Suprapubic skin (tissue), 4 donors: ENCODE results near the gene CLEC4D. TPM values are rescaled to one million over a fixed set of nuclear protein-coding genes. Genes with fewer than 3 reads are reported as not detected.

Source experiments
- DNase-seq, 2 donors: peaks; one replicate each; pipeline ENCODE4 v3.0.0-alpha.2; 2019; ENCODE audit warnings: low spot score in 2 of 2
- H3K27ac ChIP-seq: fragments of 200-600 bp; sonication (generic); one replicate; pipeline ENCODE4 v1.5.1; 2019
- H3K27me3 ChIP-seq: fragments of 200-600 bp; sonication (generic); one replicate; pipeline ENCODE4 v1.5.1; 2019
- H3K36me3 ChIP-seq: fragments of 200-600 bp; sonication (generic); one replicate; pipeline ENCODE4 v1.5.1; 2019
- H3K4me1 ChIP-seq: fragments of 200-600 bp; sonication (generic); one replicate; pipeline ENCODE4 v1.5.1; 2019
- H3K4me3 ChIP-seq: fragments of 200-600 bp; sonication (generic); one replicate; pipeline ENCODE4 v1.5.1; 2019; ENCODE audit warnings: mild to moderate bottlenecking
- H3K9me3 ChIP-seq: fragments of 200-600 bp; sonication (generic); one replicate; pipeline ENCODE4 v1.5.1; 2019
- EP300 ChIP-seq: sonication (generic); formaldehyde crosslinking; IDR thresholded peaks from one replicate; pipeline ENCODE4 v1.6.1; 2017; ENCODE audit warnings: antibody characterized with exemption
- POLR2A ChIP-seq, 2 donors: fragments of 450-650 bp; IDR thresholded peaks; one replicate each; pipeline ENCODE4 v1.6.1; 2017; ENCODE audit warnings: antibody characterized with exemption in 2 of 2, mild to moderate bottlenecking in 2 of 2, moderate library complexity in 2 of 2
- POLR2AphosphoS5 ChIP-seq, 3 donors: sonication (generic); formaldehyde crosslinking; IDR thresholded peaks; one replicate each; pipeline ENCODE4 v1.6.1; 2017; ENCODE audit warnings: antibody characterized with exemption in 3 of 3
- WGBS: methylation state at CpG from one replicate; pipeline ENCODE4 v1.1.5; 2018; 5-methylcytosine and 5-hydroxymethylcytosine counted together
- total RNA-seq, 4 donors: library from RNA; depleted of rRNA; stranded (reverse); fragments of >200 nt; gene quantifications; one replicate each; pipeline ENCODE4 v1.1.0, GENCODE V29; 2016
- TF ChIP-seq, protein P1 (sequence below), 2 donors: fragments of 200-600 bp in 1 of 2; fragments of 450-650 bp in 1 of 2; sonication (generic) in 1 of 2; IDR thresholded peaks; one replicate each; pipeline ENCODE4 v1.5.1; 2016 to 2019; ENCODE audit warnings: antibody characterized with exemption in 2 of 2, mild to moderate bottlenecking in 1 of 2, moderate library complexity in 1 of 2

Gene CLEC4D
- total RNA-seq, 4 donors from 2014 or later: not detected

- Histone ChIP-seq H3K36me3 (no peaks in the 10 kb centered on the region), H3K4me1 (no peaks in the 10 kb centered on the region), H3K27me3 (no peaks in the 10 kb centered on the region), H3K9me3 (no peaks in the 10 kb centered on the region), H3K4me3 (no peak overlapping the region), H3K27ac (no peak overlapping the region)
- DNase-seq: no peak
- TF ChIP-seq, protein P1, sequence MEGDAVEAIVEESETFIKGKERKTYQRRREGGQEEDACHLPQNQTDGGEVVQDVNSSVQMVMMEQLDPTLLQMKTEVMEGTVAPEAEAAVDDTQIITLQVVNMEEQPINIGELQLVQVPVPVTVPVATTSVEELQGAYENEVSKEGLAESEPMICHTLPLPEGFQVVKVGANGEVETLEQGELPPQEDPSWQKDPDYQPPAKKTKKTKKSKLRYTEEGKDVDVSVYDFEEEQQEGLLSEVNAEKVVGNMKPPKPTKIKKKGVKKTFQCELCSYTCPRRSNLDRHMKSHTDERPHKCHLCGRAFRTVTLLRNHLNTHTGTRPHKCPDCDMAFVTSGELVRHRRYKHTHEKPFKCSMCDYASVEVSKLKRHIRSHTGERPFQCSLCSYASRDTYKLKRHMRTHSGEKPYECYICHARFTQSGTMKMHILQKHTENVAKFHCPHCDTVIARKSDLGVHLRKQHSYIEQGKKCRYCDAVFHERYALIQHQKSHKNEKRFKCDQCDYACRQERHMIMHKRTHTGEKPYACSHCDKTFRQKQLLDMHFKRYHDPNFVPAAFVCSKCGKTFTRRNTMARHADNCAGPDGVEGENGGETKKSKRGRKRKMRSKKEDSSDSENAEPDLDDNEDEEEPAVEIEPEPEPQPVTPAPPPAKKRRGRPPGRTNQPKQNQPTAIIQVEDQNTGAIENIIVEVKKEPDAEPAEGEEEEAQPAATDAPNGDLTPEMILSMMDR (IDR thresholded peaks at IDR 0.05): no peak
- TF ChIP-seq POLR2A (IDR thresholded peaks at IDR 0.05) (no peak), POLR2AphosphoS5 (IDR thresholded peaks at IDR 0.05) (no peak), EP300 (no peak)
- 44% methylated on average over 4 of the region's 4 CpGs for WGBS
Measured at GRCh38 chr12:8499616-8500015, 13.7 kb upstream of the CLEC4D start.

GRCh38 chr12:8501720-8502119 lies 11.6 kb upstream of the CLEC4D start:
- no peak for DNase-seq
- Histone ChIP-seq H3K27me3 (no peaks in the 10 kb centered on the region), H3K4me3 (no peak overlapping the region), H3K9me3 (no peaks in the 10 kb centered on the region), H3K36me3 (no peaks in the 10 kb centered on the region), H3K27ac (no peak overlapping the region), H3K4me1 (no peaks in the 10 kb centered on the region)
- 66% methylated on average over 3 of the region's 3 CpGs for WGBS
- TF ChIP-seq, protein P1 (IDR thresholded peaks at IDR 0.05): no peak
- TF ChIP-seq POLR2A (IDR thresholded peaks at IDR 0.05) (no peak), POLR2AphosphoS5 (IDR thresholded peaks at IDR 0.05) (no peak), EP300 (no peak)

GRCh38 chr12:8504351-8504750 lies 9.0 kb upstream of the CLEC4D start:
- Histone ChIP-seq H3K9me3 (no peaks in the 10 kb centered on the region), H3K4me3 (no peak overlapping the region), H3K4me1 (no peaks in the 10 kb centered on the region), H3K27me3 (peaks cover 10% of the 10 kb centered on the region), H3K36me3 (no peaks in the 10 kb centered on the region), H3K27ac (no peak overlapping the region)
- TF ChIP-seq, protein P1 (IDR thresholded peaks at IDR 0.05): no peak
- TF ChIP-seq POLR2A (IDR thresholded peaks at IDR 0.05): no peak
- TF ChIP-seq POLR2AphosphoS5 (IDR thresholded peaks at IDR 0.05): no peak
- TF ChIP-seq EP300: no peak
- no peak for DNase-seq
- WGBS: 91% methylated on average over 1 of the region's 1 CpG

DNA sequence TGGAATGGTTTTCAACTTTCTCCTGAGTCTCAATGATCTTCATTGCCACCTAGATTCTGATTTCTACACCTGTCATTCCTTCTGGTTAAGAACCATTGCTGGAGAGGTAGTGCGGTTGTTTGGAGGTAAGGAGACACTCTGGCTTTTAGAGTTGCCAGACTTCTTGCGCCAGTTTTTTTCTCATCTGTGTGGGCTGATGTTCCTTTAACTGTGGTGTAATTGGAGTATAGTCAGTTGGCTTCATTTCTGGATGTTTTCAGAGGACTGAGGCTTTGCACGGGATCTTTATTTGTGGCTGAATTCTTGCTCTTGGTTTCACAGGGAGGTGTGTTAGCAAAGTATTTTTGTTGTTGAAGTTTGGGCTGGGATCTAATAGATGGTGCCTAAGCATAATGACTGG lies 5.7 kb upstream of the CLEC4D start:
- WGBS: 73% methylated on average over 3 of the region's 3 CpGs
- Histone ChIP-seq H3K4me3 (no peak overlapping the region), H3K9me3 (no peaks in the 10 kb centered on the region), H3K36me3 (no peaks in the 10 kb centered on the region), H3K27ac (no peak overlapping the region), H3K4me1 (no peaks in the 10 kb centered on the region), H3K27me3 (peaks cover 12% of the 10 kb centered on the region)
- TF ChIP-seq POLR2A (IDR thresholded peaks at IDR 0.05) (no peak), POLR2AphosphoS5 (IDR thresholded peaks at IDR 0.05) (no peak), EP300 (no peak)
- TF ChIP-seq, protein P1 (IDR thresholded peaks at IDR 0.05): no peak
- no peak for DNase-seq

DNA sequence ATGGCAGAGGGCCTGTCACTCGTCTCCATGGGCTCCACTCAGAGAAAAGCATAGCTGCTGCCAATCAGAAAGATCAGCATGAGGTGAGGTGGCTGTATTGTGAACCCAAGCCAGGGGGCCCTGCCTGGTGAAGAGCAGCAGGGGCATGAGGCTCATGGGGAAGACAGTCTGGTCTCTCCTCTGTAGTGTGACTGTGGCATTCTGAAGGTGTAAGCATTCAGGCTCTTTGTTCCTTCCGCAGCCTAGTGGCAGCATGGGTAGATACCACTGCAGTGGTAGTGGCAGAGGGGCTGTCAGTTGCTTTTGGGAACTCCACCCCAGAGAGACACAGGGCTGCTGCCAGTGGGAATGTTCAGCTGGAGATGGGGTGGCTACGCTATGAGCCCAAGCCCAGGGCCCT lies 5.1 kb upstream of the CLEC4D start:
- Histone ChIP-seq H3K36me3 (no peaks in the 10 kb centered on the region), H3K9me3 (no peaks in the 10 kb centered on the region), H3K27me3 (peaks cover 12% of the 10 kb centered on the region), H3K27ac (no peak overlapping the region), H3K4me3 (no peak overlapping the region), H3K4me1 (no peaks in the 10 kb centered on the region)
- DNase-seq: no peak
- 64% methylated on average over 3 of the region's 3 CpGs for WGBS
- TF ChIP-seq, protein P1 (IDR thresholded peaks at IDR 0.05): no peak
- TF ChIP-seq EP300 (no peak), POLR2AphosphoS5 (IDR thresholded peaks at IDR 0.05) (no peak), POLR2A (IDR thresholded peaks at IDR 0.05) (no peak)
